ENCODE data around the gene GPHN.
"Not testable (repeated sequence)": the region's sequence is repeated elsewhere in the genome, so short reads cannot be mapped to it uniquely, and the experiment has no call there.

Gene GPHN

GRCh38 chr14:66716227-66716626 lies 208.3 kb downstream of the GPHN start:
- H3K27ac ChIP-seq = no peak overlapping the region
- no peaks in the 10 kb centered on the region for H3K36me3 ChIP-seq (ENCODE audit: insufficient read depth, low read length)
- no peaks in the 10 kb centered on the region for H3K9me3 ChIP-seq (ENCODE audit: low read depth, low read length)
- DNase-seq (ENCODE audit: low read depth, low spot score) = no peak
- no peak for TF ChIP-seq FOXP2 (optimal IDR thresholded peaks at IDR 0.05; ENCODE audit: control extremely low read depth, extremely low read length, insufficient read depth)
- no peak for TF ChIP-seq POLR2AphosphoS5 (IDR thresholded peaks at IDR 0.05; ENCODE audit: borderline replicate concordance, low read depth, low read length)
- no peak for TF ChIP-seq EZH2 (IDR thresholded peaks at IDR 0.05)
- H3K4me3 ChIP-seq = no peak overlapping the region
- H3K9ac ChIP-seq (ENCODE audit: insufficient read length) = no peak overlapping the region

DNA sequence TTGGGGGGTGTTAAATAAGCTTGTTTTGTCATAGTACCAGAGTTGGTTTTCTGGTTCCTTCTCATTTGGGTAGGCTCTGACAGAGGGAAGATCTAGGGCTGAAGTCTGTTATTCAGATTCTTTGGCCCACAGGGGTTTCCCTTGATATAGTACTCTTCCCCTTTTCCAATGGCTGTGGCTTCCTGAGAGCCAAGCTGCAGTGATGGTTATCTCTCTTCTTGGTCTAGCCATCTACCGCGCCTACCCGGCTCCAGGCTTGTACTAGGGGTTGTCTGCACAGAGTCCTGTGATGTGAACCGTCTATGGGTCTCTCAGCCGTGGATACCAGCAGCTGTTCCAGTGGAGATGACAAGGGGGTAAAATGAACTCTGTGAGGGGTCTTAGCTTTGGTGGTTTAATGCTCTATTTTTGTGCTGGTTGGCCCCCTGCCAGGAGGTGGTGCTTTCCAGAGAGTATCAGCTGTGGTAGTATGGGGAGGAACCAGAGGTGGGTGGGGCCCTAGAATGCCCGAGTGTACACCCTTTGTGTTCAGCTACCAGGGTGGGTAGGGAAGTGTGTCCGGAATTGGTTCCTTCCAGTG lies 209.7 kb downstream of the GPHN start:
- Histone ChIP-seq H3K36me3 (ENCODE audit: insufficient read depth, low read length) (no peaks in the 10 kb centered on the region), H3K4me3 (no peak overlapping the region), H3K9me3 (ENCODE audit: low read depth, low read length) (no peaks in the 10 kb centered on the region), H3K27ac (no peak overlapping the region), H3K9ac (ENCODE audit: insufficient read length) (no peak overlapping the region)
- no peak for DNase-seq (ENCODE audit: low read depth, low spot score)
- TF ChIP-seq EZH2 (IDR thresholded peaks at IDR 0.05) (no peak), POLR2AphosphoS5 (IDR thresholded peaks at IDR 0.05; ENCODE audit: borderline replicate concordance, low read depth, low read length) (no peak), FOXP2 (optimal IDR thresholded peaks at IDR 0.05; ENCODE audit: control extremely low read depth, extremely low read length, insufficient read depth) (no peak)

- H3K9ac ChIP-seq (ENCODE audit: insufficient read length) = no peak overlapping the region
- no peak for TF ChIP-seq EZH2 (IDR thresholded peaks at IDR 0.05)
- no peak for TF ChIP-seq FOXP2 (optimal IDR thresholded peaks at IDR 0.05; ENCODE audit: control extremely low read depth, extremely low read length, insufficient read depth)
- TF ChIP-seq POLR2AphosphoS5 (IDR thresholded peaks at IDR 0.05; ENCODE audit: borderline replicate concordance, low read depth, low read length) = no peak
- no peaks in the 10 kb centered on the region for H3K9me3 ChIP-seq (ENCODE audit: low read depth, low read length)
- no peak overlapping the region for H3K27ac ChIP-seq
- no peak for DNase-seq (ENCODE audit: low read depth, low spot score)
- no peak overlapping the region for H3K4me3 ChIP-seq
- H3K36me3 ChIP-seq (ENCODE audit: insufficient read depth, low read length) = no peaks in the 10 kb centered on the region
Observed at GRCh38 chr14:66724996-66725395, 217.0 kb downstream of the GPHN start.

DNA sequence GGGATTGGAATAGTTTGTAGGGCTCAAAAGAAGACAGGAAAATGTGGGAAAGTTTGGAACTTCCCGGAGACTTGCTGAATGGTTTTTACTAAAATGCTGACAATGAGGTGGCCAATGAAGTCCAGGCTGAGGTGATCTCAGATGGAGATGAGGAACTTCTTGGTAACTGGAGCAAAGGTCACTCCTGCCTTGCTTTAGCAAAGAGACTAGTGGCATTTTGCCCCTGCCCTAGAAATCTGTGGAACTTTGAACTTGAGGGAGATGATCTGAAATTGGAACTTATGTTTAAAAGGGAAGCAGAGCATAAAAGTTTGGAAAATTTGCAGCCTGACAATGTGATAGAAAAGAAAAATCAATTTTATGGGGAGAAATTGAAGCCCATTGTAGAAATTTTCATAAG lies 223.4 kb downstream of the GPHN start:
- H3K9me3 ChIP-seq (ENCODE audit: low read depth, low read length); H3K27ac ChIP-seq; H3K36me3 ChIP-seq (ENCODE audit: insufficient read depth, low read length); H3K9ac ChIP-seq (ENCODE audit: insufficient read length); DNase-seq (ENCODE audit: low read depth, low spot score); H3K4me3 ChIP-seq: not testable (repeated sequence)

- Histone ChIP-seq H3K9me3 (ENCODE audit: low read depth, low read length) (no peaks in the 10 kb centered on the region), H3K4me3 (no peak overlapping the region), H3K36me3 (ENCODE audit: insufficient read depth, low read length) (no peaks in the 10 kb centered on the region), H3K9ac (ENCODE audit: insufficient read length) (no peak overlapping the region), H3K27ac (no peak overlapping the region)
- TF ChIP-seq FOXP2 (optimal IDR thresholded peaks at IDR 0.05; ENCODE audit: control extremely low read depth, extremely low read length, insufficient read depth) (no peak), EZH2 (IDR thresholded peaks at IDR 0.05) (no peak), POLR2AphosphoS5 (IDR thresholded peaks at IDR 0.05; ENCODE audit: borderline replicate concordance, low read depth, low read length) (no peak)
- no peak for DNase-seq (ENCODE audit: low read depth, low spot score)
Observed at GRCh38 chr14:66735853-66736252, 227.9 kb downstream of the GPHN start.

DNA sequence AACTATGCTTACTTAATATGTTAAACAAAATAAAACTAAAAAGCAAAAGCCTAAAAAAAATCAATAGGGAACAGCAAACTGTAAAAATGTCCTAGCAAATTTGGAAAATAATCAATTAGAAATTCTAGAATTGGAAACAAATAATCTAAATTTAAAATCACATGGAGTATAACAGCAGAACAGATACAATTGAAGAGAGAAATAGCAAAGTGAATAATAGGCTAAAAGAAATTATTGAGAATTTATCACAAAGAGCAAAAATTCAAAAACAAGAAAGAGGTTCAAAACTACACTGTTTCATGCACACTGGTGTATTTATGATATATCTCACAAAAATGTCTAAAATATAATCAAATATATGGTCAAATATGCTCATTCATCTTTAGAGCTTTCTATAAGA lies 231.9 kb downstream of the GPHN start:
- TF ChIP-seq EZH2 (IDR thresholded peaks at IDR 0.05) (no peak), FOXP2 (optimal IDR thresholded peaks at IDR 0.05; ENCODE audit: control extremely low read depth, extremely low read length, insufficient read depth) (no peak), POLR2AphosphoS5 (IDR thresholded peaks at IDR 0.05; ENCODE audit: borderline replicate concordance, low read depth, low read length) (no peak)

GRCh38 chr14:66745078-66745477 lies 237.1 kb downstream of the GPHN start:
- TF ChIP-seq FOXP2 (optimal IDR thresholded peaks at IDR 0.05; ENCODE audit: control extremely low read depth, extremely low read length, insufficient read depth) (no peak), POLR2AphosphoS5 (IDR thresholded peaks at IDR 0.05; ENCODE audit: borderline replicate concordance, low read depth, low read length) (no peak), EZH2 (IDR thresholded peaks at IDR 0.05) (no peak)
- H3K36me3 ChIP-seq (ENCODE audit: insufficient read depth, low read length) = no peaks in the 10 kb centered on the region
- no peaks in the 10 kb centered on the region for H3K9me3 ChIP-seq (ENCODE audit: low read depth, low read length)
- H3K27ac ChIP-seq = no peak overlapping the region
- DNase-seq (ENCODE audit: low read depth, low spot score) = no peak
- no peak overlapping the region for H3K9ac ChIP-seq (ENCODE audit: insufficient read length)
- H3K4me3 ChIP-seq = no peak overlapping the region

More for the DNA sequence above, 231.9 kb downstream of the GPHN start:
- H3K9me3 ChIP-seq (ENCODE audit: low read depth, low read length) = no peaks in the 10 kb centered on the region
- H3K36me3 ChIP-seq (ENCODE audit: insufficient read depth, low read length) = no peaks in the 10 kb centered on the region
- no peak overlapping the region for H3K27ac ChIP-seq
- no peak for DNase-seq (ENCODE audit: low read depth, low spot score)
- H3K9ac ChIP-seq (ENCODE audit: insufficient read length) = no peak overlapping the region
- no peak overlapping the region for H3K4me3 ChIP-seq

GRCh38 chr14:66746316-66747006 lies 238.5 kb downstream of the GPHN start:
- no peak overlapping the region for H3K4me3 ChIP-seq
- no peak overlapping the region for H3K27ac ChIP-seq
- no peaks in the 10 kb centered on the region for H3K9me3 ChIP-seq (ENCODE audit: low read depth, low read length)
- TF ChIP-seq FOXP2 (optimal IDR thresholded peaks at IDR 0.05; ENCODE audit: control extremely low read depth, extremely low read length, insufficient read depth) (no peak), POLR2AphosphoS5 (IDR thresholded peaks at IDR 0.05; ENCODE audit: borderline replicate concordance, low read depth, low read length) (no peak), EZH2 (IDR thresholded peaks at IDR 0.05) (no peak)
- no peak overlapping the region for H3K9ac ChIP-seq (ENCODE audit: insufficient read length)
- DNase-seq (ENCODE audit: low read depth, low spot score) = no peak
- no peaks in the 10 kb centered on the region for H3K36me3 ChIP-seq (ENCODE audit: insufficient read depth, low read length)

DNA sequence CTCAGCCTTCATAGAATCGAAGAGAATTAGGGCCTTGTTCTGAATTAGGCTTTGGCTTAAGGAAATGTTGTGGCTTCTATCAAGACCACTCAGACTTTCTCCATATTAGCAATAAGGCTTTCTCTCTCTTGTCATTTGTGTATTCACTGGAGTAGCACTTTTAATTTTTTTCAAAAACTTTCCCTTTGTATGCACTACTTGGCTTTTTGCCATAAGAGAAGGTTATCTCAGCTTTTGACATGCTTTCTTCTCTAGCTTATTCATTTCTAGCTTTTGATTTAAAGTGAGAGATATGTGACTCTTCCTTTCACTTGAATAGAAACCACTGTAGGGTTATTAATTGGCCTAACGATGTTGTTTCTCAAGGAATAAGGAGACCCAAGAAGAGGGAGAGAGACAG lies 244.2 kb downstream of the GPHN start:
- Histone ChIP-seq H3K9ac (ENCODE audit: insufficient read length) (no peak overlapping the region), H3K36me3 (ENCODE audit: insufficient read depth, low read length) (no peaks in the 10 kb centered on the region), H3K4me3 (no peak overlapping the region), H3K9me3 (ENCODE audit: low read depth, low read length) (no peaks in the 10 kb centered on the region), H3K27ac (no peak overlapping the region)
- no peak for TF ChIP-seq FOXP2 (optimal IDR thresholded peaks at IDR 0.05; ENCODE audit: control extremely low read depth, extremely low read length, insufficient read depth)
- no peak for TF ChIP-seq POLR2AphosphoS5 (IDR thresholded peaks at IDR 0.05; ENCODE audit: borderline replicate concordance, low read depth, low read length)
- no peak for TF ChIP-seq EZH2 (IDR thresholded peaks at IDR 0.05)
- DNase-seq (ENCODE audit: low read depth, low spot score) = no peak
